WERI-Rb-1 (cell line): ENCODE measurements around the gene MROH2A.
"Not testable (repeated sequence)": the region's sequence is repeated elsewhere in the genome, so short reads cannot be mapped to it uniquely, and the experiment has no call there.

Source experiments
- DNase-seq: peaks from one replicate; pipeline ENCODE4 v3.0.0-alpha.2; 2020
- H3K27ac ChIP-seq: fragments of 250-450 bp; sonication (Bioruptor Pico); 2 replicates; pipeline ENCODE4 v1.5.1; 2020; ENCODE audit warnings: mild to moderate bottlenecking, moderate library complexity
- H3K27me3 ChIP-seq: fragments of 250-450 bp; sonication (Bioruptor Pico); 2 replicates; pipeline ENCODE4 v1.5.1; 2021; ENCODE audit warnings: mild to moderate bottlenecking, low read depth, moderate library complexity; ENCODE audit not compliant: insufficient read depth, severe bottlenecking
- H3K36me3 ChIP-seq: fragments of 250-450 bp; sonication (Bioruptor Pico); 2 replicates; pipeline ENCODE4 v1.5.1; 2020; ENCODE audit warnings: mild to moderate bottlenecking, moderate library complexity
- H3K4me3 ChIP-seq: 2 replicates; pipeline ENCODE4 v1.5.1; 2011; ENCODE audit warnings: low read depth, mild to moderate bottlenecking, control low read depth, low read length
- H3K9me3 ChIP-seq: fragments of 250-450 bp; sonication (Bioruptor Pico); 2 replicates; pipeline ENCODE4 v1.5.1; 2021; ENCODE audit warnings: mild to moderate bottlenecking, moderate library complexity; ENCODE audit not compliant: severe bottlenecking
- TF ChIP-seq, protein P1 (sequence below): IDR thresholded peaks from 2 replicates; pipeline ENCODE4 v1.5.1; 2011; ENCODE audit warnings: low read depth, mild to moderate bottlenecking, control low read depth, inconsistent platforms, low read length

MROH2A gene, protein sequence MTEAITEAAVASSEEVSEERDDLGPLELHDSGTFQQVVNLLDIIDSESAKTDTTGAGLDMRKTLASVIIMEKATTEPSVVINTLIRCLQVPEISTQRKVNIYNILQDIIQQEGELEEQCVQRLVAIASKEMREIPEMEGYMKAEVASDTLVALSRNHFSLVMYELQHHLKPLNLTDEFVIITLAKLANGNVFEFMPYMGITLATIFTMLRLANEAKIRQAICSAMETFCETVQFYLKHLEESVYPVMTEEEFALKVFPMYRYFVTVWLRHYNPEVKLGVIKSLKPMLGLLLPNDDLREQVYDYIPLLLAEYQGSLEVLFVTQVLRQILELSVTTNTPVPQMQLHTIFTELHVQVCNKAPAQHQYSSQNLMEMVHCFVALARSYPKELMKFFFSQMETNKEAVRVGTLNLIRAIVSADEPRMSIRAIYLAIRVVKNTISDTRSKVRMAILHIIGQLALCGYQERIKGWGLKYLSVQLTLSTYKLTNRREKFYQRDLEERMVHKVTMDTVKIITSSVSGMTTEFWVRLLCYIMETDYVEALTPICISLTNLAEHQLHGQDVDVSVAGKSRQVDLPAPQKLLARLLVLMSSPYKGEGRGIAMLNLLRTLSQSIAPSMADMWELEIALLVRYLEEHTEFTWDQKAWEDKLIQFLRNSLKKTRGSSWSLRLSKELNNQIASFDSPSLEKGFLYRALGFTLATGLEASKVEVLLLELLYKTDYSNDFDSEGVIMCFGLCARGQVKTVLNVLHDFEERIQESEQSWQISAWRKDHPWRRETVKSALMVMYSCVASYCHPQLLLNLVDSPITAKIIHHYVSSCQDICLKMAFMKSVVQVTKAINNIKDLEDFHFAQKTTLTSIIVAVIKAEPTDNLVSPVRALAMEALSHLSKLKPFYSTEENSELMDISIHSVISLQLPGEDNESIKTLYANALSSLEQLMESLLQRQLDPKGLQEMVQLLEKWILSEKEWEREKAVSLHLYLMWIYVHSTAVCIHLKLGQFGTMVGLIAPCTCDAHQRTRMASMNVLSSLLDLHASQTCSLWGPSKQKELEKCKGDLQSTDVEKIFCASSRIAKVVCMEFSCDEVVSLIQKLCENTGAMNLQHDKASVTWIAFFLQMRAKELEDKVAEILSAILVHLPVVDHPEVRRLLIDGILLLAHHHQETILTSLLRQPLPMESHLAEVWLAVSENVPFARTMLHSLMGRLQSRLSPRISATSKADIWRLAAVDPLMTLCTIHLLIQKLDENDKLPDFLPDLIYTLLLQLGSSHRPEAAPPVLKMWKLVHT (N-terminal part only)

DNA sequence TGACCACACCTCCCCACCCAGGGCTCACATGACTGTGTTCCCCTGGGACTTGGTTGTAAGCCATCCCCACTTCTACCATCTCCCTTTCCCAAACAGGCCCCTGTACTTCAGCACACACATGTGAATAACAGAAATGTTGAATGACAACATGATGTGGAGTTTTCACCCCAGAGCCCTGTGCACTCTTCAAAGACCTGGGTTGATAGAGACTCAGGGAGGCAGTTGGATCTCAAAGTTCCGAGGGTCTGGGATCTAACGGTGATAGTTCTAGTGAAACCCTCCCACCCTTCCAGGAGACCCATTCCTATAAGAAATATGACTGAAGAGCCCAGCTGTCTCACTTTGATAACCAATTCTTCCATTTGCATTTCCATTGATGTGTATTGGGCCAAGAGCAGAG, at the start of gene MROH2A:
Gene MROH2A (plus strand): TSS at position 301 of the 400 bp plus-strand sequence. CDS start 1,029 bp downstream, outside the sequence.
- no peak for DNase-seq
- H3K4me3 ChIP-seq: no peak within 1 kb of the TSS
- TF ChIP-seq, protein P1, sequence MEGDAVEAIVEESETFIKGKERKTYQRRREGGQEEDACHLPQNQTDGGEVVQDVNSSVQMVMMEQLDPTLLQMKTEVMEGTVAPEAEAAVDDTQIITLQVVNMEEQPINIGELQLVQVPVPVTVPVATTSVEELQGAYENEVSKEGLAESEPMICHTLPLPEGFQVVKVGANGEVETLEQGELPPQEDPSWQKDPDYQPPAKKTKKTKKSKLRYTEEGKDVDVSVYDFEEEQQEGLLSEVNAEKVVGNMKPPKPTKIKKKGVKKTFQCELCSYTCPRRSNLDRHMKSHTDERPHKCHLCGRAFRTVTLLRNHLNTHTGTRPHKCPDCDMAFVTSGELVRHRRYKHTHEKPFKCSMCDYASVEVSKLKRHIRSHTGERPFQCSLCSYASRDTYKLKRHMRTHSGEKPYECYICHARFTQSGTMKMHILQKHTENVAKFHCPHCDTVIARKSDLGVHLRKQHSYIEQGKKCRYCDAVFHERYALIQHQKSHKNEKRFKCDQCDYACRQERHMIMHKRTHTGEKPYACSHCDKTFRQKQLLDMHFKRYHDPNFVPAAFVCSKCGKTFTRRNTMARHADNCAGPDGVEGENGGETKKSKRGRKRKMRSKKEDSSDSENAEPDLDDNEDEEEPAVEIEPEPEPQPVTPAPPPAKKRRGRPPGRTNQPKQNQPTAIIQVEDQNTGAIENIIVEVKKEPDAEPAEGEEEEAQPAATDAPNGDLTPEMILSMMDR: no peak

GRCh38 chr2:233728723-233729301, 49.3 kb upstream of the MROH2A start, which contains the start of gene UGT1A3:
UGT1A3 (plus strand) TSS chr2:233729042; CDS start chr2:233729127, 85 bp downstream.
- Histone ChIP-seq H3K27me3 (no peaks in the 10 kb centered on the region), H3K9me3 (peaks cover 3% of the 10 kb centered on the region), H3K27ac (no peak within 1 kb of the TSS), H3K36me3 (no peaks in the 10 kb centered on the region), H3K4me3 (no peak within 1 kb of the TSS)
- no peak for DNase-seq
- TF ChIP-seq, protein P1: no peak

More for the DNA sequence above, at the start of gene MROH2A:
- H3K36me3 ChIP-seq: no peaks in the 10 kb centered on the region
- peaks cover 2% of the 10 kb centered on the region for H3K9me3 ChIP-seq
- H3K27ac ChIP-seq: no peak within 1 kb of the TSS
- H3K27me3 ChIP-seq: no peaks in the 10 kb centered on the region

DNA sequence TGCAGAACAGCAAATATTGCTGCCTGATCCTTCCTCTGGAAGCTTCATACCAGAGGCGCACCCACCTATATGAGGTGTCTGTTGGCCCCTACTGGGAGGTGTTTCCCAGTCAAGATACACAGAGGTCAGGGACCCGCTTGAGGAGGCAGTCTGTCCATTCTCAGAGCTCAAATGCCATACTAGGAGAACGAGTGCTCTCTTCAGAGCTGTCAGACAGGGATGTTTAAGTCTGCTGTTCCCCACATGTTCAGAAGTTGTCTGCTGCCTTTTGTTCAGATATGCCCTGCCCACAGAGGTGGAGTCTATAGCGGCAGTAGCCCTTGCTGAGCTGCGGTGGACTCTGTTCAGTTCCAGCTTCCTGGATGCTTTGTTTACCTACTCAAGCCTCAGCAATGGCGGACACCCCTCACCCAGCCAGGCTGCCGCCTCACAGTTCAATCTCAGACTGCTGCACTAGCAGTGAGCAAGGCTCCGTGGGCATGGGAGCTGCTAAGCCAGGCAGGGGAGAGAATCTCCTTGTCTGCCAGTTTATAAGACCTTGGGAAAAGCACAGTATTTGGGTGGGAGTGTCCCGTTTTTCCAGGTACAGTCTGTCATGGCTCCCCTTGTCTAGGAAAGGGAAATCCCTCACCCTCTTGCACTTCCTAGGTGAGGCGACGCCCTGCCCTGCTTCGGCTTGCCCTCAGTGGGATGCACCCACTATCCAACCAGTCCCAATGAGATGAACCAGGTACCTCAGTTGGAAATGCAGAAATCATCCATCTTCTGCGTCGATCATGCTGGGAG, 41.1 kb upstream of the MROH2A start:
- not testable (repeated sequence) for H3K9me3 ChIP-seq, H3K36me3 ChIP-seq, H3K4me3 ChIP-seq, H3K27me3 ChIP-seq, H3K27ac ChIP-seq, DNase-seq

DNA sequence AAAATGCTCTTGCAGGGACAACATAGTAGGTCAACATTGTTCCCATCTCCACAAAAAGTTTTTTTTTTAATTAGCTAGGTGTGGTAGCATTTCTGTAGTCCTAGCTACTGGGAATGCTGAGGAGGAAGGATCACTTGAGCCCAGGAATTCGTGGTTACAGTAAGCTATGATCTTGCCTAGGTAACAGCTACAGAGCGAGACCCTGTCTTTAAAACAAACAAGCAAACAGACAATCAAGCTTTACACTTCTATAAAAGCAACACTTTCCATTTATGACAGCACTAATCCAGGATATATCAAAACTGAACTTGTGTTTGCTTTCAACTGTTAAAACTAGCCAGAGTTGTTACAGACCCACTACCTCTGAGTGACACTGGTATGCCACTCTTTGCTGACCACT, 37.3 kb upstream of the MROH2A start:
- Histone ChIP-seq H3K27me3 (no peaks in the 10 kb centered on the region), H3K36me3 (no peaks in the 10 kb centered on the region), H3K4me3 (no peak overlapping the region), H3K27ac (no peak overlapping the region), H3K9me3 (peaks cover 9% of the 10 kb centered on the region)
- no peak for DNase-seq
- TF ChIP-seq, protein P1: no peak

GRCh38 chr2:233743464-233744259, 34.5 kb upstream of the MROH2A start:
- H3K27ac ChIP-seq: no peak overlapping the region
- TF ChIP-seq, protein P1: no peak
- no peak overlapping the region for H3K4me3 ChIP-seq
- peaks cover 1% of the 10 kb centered on the region for H3K9me3 ChIP-seq
- no peak for DNase-seq
- H3K36me3 ChIP-seq: no peaks in the 10 kb centered on the region
- H3K27me3 ChIP-seq: no peaks in the 10 kb centered on the region
